OCI-LY3 (cell line): Measurements from ENCODE around the gene COG2.

ENCODE experiments used
- H2AFZ ChIP-seq: fragments of 200-600, 300-600 bp; shearing (Covaris generic); 2 replicates; pipeline ENCODE4 v1.6.0; 2014; ENCODE audit warnings: antibody characterized with exemption, low read depth, low read length
- H3K27ac ChIP-seq: fragments of 200-600, 300-600 bp; sonication (generic); 2 replicates; pipeline ENCODE4 v1.5.1; 2014; ENCODE audit warnings: mild to moderate bottlenecking, low read length, moderate library complexity, mixed read lengths
- H3K27me3 ChIP-seq: fragments of 200-600, 300-600 bp; sonication (generic); 2 replicates; pipeline ENCODE4 v1.6.1; 2014; ENCODE audit warnings: low read depth, low read length, mixed read lengths
- H3K36me3 ChIP-seq: fragments of 200-600, 300-600 bp; sonication (generic); replicated peaks from 2 replicates; pipeline ENCODE3; 2014; ENCODE audit warnings: low read depth, low read length, mixed read lengths
- H3K4me1 ChIP-seq: fragments of 300-600, 200-600 bp; sonication (generic); 2 replicates; pipeline ENCODE4 v1.6.1; 2014; ENCODE audit warnings: low read length, mixed read lengths
- H3K4me2 ChIP-seq: fragments of 200-600, 300-600 bp; sonication (generic); 2 replicates; pipeline ENCODE4 v1.6.1; 2014; ENCODE audit warnings: low read length, mixed read lengths
- H3K4me3 ChIP-seq: fragments of 300-600, 200-600 bp; sonication (generic); 2 replicates; pipeline ENCODE4 v1.5.1; 2014; ENCODE audit warnings: antibody characterized with exemption, mild to moderate bottlenecking, low read length, moderate library complexity
- H3K79me2 ChIP-seq: fragments of 300-600, 200-600 bp; shearing (Covaris generic); 2 replicates; pipeline ENCODE4 v1.6.1; 2014; ENCODE audit warnings: mild to moderate bottlenecking, low read length, mixed read lengths
- H3K9ac ChIP-seq: fragments of 300-600, 200-600 bp; shearing (Covaris generic); 2 replicates; pipeline ENCODE4 v1.6.0; 2014; ENCODE audit warnings: mild to moderate bottlenecking, low read length, moderate library complexity
- H3K9me3 ChIP-seq: fragments of 200-600, 300-600 bp; shearing (Covaris generic); 2 replicates; pipeline ENCODE4 v1.6.1; 2014; ENCODE audit warnings: low read length, mixed read lengths; ENCODE audit not compliant: insufficient read depth
- H4K20me1 ChIP-seq: fragments of 200-600, 300-600 bp; sonication (generic); 2 replicates; pipeline ENCODE4 v1.6.1; 2016; ENCODE audit warnings: low read length, mixed read lengths; ENCODE audit not compliant: insufficient read depth
- CTCF ChIP-seq: fragments of 200-600, 300-600 bp; sonication (generic); IDR thresholded peaks from 2 replicates; pipeline ENCODE4 v1.5.1; 2014; ENCODE audit warnings: antibody characterized with exemption, low read length, low read depth
- EZH2phosphoT487 ChIP-seq: fragments of 200-600 bp; shearing (Covaris generic); IDR thresholded peaks from 2 replicates; pipeline ENCODE4 v1.6.1; 2018; ENCODE audit warnings: antibody characterized with exemption, mixed run types, low read depth

The COG2 gene

GRCh38 chr1:230739564-230740290 is 97.4 kb downstream of the COG2 start:
- no peaks in the 10 kb centered on the region for H3K4me1 ChIP-seq
- H4K20me1 ChIP-seq, result no peaks in the 10 kb centered on the region
- H3K79me2 ChIP-seq, result no peaks in the 10 kb centered on the region
- H3K4me3 ChIP-seq, result no peak overlapping the region
- no peak overlapping the region for H2AFZ ChIP-seq
- no peak overlapping the region for H3K4me2 ChIP-seq
- TF ChIP-seq EZH2phosphoT487 (no peak), CTCF (no peak)
- H3K9me3 ChIP-seq, result no peaks in the 10 kb centered on the region
- no peak overlapping the region for H3K27ac ChIP-seq
- no peak overlapping the region for H3K9ac ChIP-seq
- no peaks in the 10 kb centered on the region for H3K36me3 ChIP-seq
- peaks cover 22% of the 10 kb centered on the region for H3K27me3 ChIP-seq
